ENCODE measurements around the gene SGPL1.

GRCh38 chr10:70837660-70838059, 21.9 kb downstream of the SGPL1 start:
- TF ChIP-seq POLR2A (IDR thresholded peaks at IDR 0.05) (no peak), CTCF (IDR thresholded peaks at IDR 0.05) (no peak)
